ENCODE data around the gene ATG4C. TPM values are rescaled to one million over a fixed set of nuclear protein-coding genes. Genes with fewer than 3 reads are reported as not detected.

ATG4C gene
- total and polyA plus RNA-seq, 10 of the 15 experiments (the other 5 are each of a cell fraction or from before 2014, with no cell fraction given), result 8.1 to 30.9 (median 18.9) TPM

DNA sequence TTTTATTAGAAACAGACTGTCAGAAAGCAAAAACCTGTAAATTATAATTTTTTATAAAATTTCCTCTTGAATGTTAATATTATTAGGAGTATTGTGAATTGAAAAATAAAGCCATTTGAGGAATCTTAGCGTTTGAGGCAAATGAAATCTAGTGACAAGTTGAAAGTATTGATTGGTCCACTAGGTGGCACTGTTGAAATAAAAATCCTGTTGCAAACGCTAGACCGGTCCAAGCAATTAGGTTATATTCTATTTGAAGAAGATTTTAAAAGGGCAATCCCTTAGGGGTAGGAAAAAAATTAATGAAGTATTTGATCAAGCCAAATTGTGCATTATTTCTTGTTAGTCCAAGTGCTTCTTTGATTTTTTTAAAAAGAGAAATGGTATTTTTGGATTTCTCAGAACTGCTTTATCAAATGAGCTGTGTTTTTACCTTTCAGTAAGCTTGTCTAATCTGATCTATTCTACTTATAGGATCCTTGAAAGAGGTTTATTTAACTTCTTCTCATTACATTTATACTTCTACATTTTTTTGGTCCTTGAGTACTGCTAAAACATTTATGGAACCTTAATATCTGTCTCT is 57.7 kb downstream of the ATG4C start (continued):
- TF ChIP-seq, protein P1, sequence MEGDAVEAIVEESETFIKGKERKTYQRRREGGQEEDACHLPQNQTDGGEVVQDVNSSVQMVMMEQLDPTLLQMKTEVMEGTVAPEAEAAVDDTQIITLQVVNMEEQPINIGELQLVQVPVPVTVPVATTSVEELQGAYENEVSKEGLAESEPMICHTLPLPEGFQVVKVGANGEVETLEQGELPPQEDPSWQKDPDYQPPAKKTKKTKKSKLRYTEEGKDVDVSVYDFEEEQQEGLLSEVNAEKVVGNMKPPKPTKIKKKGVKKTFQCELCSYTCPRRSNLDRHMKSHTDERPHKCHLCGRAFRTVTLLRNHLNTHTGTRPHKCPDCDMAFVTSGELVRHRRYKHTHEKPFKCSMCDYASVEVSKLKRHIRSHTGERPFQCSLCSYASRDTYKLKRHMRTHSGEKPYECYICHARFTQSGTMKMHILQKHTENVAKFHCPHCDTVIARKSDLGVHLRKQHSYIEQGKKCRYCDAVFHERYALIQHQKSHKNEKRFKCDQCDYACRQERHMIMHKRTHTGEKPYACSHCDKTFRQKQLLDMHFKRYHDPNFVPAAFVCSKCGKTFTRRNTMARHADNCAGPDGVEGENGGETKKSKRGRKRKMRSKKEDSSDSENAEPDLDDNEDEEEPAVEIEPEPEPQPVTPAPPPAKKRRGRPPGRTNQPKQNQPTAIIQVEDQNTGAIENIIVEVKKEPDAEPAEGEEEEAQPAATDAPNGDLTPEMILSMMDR (IDR thresholded peaks at IDR 0.05 in 2 of 3, conservative IDR thresholded peaks at IDR 0.05 in 1 of 3; ENCODE audit: control insufficient read depth in 2 of 3, extremely low read depth in 1 of 3, insufficient read depth in 1 of 3, low read depth in 3 of 3, low read length in 3 of 3), result peak; percentile 36 to 62 (median 55); a peak in 5 of 6 replicates
- no peak for TF ChIP-seq DPF2 (IDR thresholded peaks at IDR 0.05)
- no peak for TF ChIP-seq MYC (IDR thresholded peaks at IDR 0.05; ENCODE audit: insufficient read depth, insufficient read length, insufficient replicate concordance, low read length, severe bottlenecking)
- TF ChIP-seq, protein P2, sequence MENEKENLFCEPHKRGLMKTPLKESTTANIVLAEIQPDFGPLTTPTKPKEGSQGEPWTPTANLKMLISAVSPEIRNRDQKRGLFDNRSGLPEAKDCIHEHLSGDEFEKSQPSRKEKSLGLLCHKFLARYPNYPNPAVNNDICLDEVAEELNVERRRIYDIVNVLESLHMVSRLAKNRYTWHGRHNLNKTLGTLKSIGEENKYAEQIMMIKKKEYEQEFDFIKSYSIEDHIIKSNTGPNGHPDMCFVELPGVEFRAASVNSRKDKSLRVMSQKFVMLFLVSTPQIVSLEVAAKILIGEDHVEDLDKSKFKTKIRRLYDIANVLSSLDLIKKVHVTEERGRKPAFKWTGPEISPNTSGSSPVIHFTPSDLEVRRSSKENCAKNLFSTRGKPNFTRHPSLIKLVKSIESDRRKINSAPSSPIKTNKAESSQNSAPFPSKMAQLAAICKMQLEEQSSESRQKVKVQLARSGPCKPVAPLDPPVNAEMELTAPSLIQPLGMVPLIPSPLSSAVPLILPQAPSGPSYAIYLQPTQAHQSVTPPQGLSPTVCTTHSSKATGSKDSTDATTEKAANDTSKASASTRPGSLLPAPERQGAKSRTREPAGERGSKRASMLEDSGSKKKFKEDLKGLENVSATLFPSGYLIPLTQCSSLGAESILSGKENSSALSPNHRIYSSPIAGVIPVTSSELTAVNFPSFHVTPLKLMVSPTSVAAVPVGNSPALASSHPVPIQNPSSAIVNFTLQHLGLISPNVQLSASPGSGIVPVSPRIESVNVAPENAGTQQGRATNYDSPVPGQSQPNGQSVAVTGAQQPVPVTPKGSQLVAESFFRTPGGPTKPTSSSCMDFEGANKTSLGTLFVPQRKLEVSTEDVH (IDR thresholded peaks at IDR 0.05; ENCODE audit: low read depth, partially characterized antibody), result no peak

DNA sequence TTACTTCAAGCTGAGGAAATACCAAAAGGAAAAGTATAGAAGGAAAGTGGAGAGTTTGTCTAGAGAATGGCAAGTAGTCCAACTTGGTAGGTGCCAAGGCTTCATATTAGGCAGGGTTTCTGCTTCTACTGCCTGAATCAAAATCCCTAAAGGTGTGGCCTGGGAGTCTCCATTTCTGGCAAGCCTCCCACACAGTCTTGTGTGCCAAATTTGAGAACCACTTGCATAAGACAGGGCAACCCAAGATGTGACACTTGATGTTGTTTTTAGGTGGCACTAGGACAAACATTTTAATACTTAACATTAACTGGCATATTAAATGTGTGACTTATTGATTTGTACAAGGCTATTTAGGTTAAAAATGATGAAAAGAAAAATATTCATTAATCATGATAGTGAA is 60.1 kb downstream of the ATG4C start:
- Histone ChIP-seq H3K4me3 (no peak overlapping the region), H3K27ac (ENCODE audit: control insufficient read depth, insufficient read depth) (no peak overlapping the region), H3K4me2 (ENCODE audit: control insufficient read depth, insufficient read depth) (no peak overlapping the region), H3K27me3 (replicated peaks in 1 of 2; ENCODE audit: control insufficient read depth in 2 of 2, insufficient read depth in 2 of 2, low read length in 1 of 2) (no peaks in the 10 kb centered on the region), H3K9me3 (replicated peaks; ENCODE audit: control insufficient read depth, insufficient read depth, low read length) (no peaks in the 10 kb centered on the region), H4K20me1 (ENCODE audit: control insufficient read depth, insufficient read depth) (no peaks in the 10 kb centered on the region), H3K9ac (ENCODE audit: control insufficient read depth, insufficient read depth, low read length) (no peak overlapping the region), H2AFZ (ENCODE audit: control insufficient read depth, low read depth, low read length) (no peak overlapping the region), H3K79me2 (ENCODE audit: control insufficient read depth, insufficient read depth, low read length) (no peaks in the 10 kb centered on the region), H3K4me1 (ENCODE audit: control insufficient read depth, insufficient read depth, low read length) (no peaks in the 10 kb centered on the region), H3K36me3 (ENCODE audit: control insufficient read depth in 2 of 2, insufficient read depth in 2 of 2, low read length in 1 of 2) (no peaks in the 10 kb centered on the region)
- TF ChIP-seq, protein P3, sequence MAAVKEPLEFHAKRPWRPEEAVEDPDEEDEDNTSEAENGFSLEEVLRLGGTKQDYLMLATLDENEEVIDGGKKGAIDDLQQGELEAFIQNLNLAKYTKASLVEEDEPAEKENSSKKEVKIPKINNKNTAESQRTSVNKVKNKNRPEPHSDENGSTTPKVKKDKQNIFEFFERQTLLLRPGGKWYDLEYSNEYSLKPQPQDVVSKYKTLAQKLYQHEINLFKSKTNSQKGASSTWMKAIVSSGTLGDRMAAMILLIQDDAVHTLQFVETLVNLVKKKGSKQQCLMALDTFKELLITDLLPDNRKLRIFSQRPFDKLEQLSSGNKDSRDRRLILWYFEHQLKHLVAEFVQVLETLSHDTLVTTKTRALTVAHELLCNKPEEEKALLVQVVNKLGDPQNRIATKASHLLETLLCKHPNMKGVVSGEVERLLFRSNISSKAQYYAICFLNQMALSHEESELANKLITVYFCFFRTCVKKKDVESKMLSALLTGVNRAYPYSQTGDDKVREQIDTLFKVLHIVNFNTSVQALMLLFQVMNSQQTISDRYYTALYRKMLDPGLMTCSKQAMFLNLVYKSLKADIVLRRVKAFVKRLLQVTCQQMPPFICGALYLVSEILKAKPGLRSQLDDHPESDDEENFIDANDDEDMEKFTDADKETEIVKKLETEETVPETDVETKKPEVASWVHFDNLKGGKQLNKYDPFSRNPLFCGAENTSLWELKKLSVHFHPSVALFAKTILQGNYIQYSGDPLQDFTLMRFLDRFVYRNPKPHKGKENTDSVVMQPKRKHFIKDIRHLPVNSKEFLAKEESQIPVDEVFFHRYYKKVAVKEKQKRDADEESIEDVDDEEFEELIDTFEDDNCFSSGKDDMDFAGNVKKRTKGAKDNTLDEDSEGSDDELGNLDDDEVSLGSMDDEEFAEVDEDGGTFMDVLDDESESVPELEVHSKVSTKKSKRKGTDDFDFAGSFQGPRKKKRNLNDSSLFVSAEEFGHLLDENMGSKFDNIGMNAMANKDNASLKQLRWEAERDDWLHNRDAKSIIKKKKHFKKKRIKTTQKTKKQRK (IDR thresholded peaks at IDR 0.05; ENCODE audit: low read depth, low read length), result no peak
- TF ChIP-seq SREBF1 (IDR thresholded peaks at IDR 0.05; ENCODE audit: low read length), result no peak
- TF ChIP-seq STAT3 (IDR thresholded peaks at IDR 0.05; ENCODE audit: low read depth, low read length), result no peak
- no peak for TF ChIP-seq IRF4 (IDR thresholded peaks at IDR 0.05; ENCODE audit: low read depth, low read length)
- TF ChIP-seq TARDBP (IDR thresholded peaks at IDR 0.05; ENCODE audit: borderline replicate concordance), result no peak
- TF ChIP-seq ZNF622 (IDR thresholded peaks at IDR 0.05), result no peak
- TF ChIP-seq NBN (IDR thresholded peaks at IDR 0.05), result no peak
- no peak for TF ChIP-seq SIN3A (IDR thresholded peaks at IDR 0.05; ENCODE audit: low read depth, low read length)
- TF ChIP-seq CBX3 (IDR thresholded peaks at IDR 0.05; ENCODE audit: borderline replicate concordance, low read depth), result no peak
- no peak for TF ChIP-seq BMI1 (IDR thresholded peaks at IDR 0.05; ENCODE audit: borderline replicate concordance)
- no peak for TF ChIP-seq CBX5 (IDR thresholded peaks at IDR 0.05; ENCODE audit: low read depth)
- ATAC-seq (no peak), FAIRE-seq (no peak), DNase-seq (ENCODE audit: low read depth, low spot score) (no peak)
- intact Hi-C loops (cut with micrococcal nuclease; ENCODE audit: unreplicated experiment), result loop anchor here (10.0 kb wide), 1 partner anchor 339 kb away; no protein-coding TSS in a partner anchor
- ChIA-PET CTCF (interaction anchor here (3.0 to 4.2 kb wide), 2 partner anchors 9 to 13 kb away, joined by 45 to 49 read pairs; no protein-coding TSS in a partner anchor), POLR2A (no interaction called here), RAD21 (ENCODE audit: unreplicated experiment) (no interaction called here), SMC1A (ENCODE audit: uncharacterized antibody, unreplicated experiment) (no interaction called here)
- no TSS peak for BruUV-seq (replicated peaks)
- in situ Hi-C loops (cut with MboI), result no loop called here
